Stomach smooth muscle (tissue), 2 donors: ENCODE results near the gene C1D.

ENCODE experiments used
- H3K27ac ChIP-seq: one replicate; pipeline ENCODE4 v1.7.0; 2013; ENCODE audit warnings: mild to moderate bottlenecking, low read length, inconsistent platforms
- H3K27me3 ChIP-seq, 2 donors: one replicate each; pipeline ENCODE4 v1.7.0; 2013; ENCODE audit warnings: low read length in 2 of 2; ENCODE audit not compliant: insufficient read depth in 2 of 2, control insufficient read depth in 1 of 2
- H3K36me3 ChIP-seq, 2 donors: one replicate each; pipeline ENCODE4 v1.7.0; 2013; ENCODE audit warnings: low read length in 2 of 2; ENCODE audit not compliant: control insufficient read depth in 2 of 2, insufficient read depth in 2 of 2
- H3K4me1 ChIP-seq: one replicate; pipeline ENCODE4 v1.7.0; 2013; ENCODE audit warnings: low read length; ENCODE audit not compliant: control insufficient read depth, insufficient read depth
- H3K4me3 ChIP-seq, 2 donors: one replicate each; pipeline ENCODE4 v1.7.0; 2013; ENCODE audit warnings: low read length in 2 of 2
- H3K9ac ChIP-seq, 2 donors: one replicate each; pipeline ENCODE4 v1.7.0; 2013; ENCODE audit warnings: low read length in 2 of 2, mild to moderate bottlenecking in 1 of 2
- H3K9me3 ChIP-seq, 2 donors: one replicate each; pipeline ENCODE4 v1.7.0; 2013; ENCODE audit warnings: low read length in 2 of 2; ENCODE audit not compliant: control insufficient read depth in 2 of 2
- donor health status: healthy.
- donor health status: Pancreatic carcinoma.

C1D gene

DNA sequence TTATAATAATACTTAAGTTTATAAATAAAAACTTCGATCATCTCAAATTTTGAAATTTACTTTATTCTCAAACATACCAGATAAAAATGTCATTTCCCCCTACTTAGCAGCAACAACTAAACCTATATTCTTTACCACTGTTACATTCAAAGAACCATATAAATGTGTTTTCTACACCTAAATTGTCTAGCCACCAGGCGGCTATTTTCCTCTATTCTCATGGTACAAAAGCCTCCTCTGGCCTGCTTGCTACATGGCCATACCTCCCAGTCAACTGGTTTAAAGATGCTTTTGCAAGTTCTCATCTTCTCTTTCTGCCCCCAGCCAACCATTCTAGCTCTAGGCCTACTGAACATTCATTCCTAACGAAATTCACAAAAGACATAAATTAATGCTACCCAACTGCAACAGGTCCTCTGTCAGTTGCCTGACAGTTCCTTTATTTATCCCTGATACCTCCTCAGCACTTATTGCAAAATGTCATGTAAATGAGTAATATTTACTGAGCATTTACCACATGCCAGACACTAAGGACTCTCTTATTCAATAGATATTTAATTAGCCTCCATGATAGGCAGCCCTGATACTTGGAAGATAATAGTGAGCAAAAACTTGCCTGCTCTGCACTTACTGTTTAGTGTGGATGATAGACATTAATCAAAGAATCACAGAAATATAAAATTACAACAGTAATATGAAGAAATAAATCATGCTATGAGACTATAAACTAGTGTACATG is 5.0 kb downstream of the C1D start:
- no peak overlapping the region for H3K4me3 ChIP-seq
- no peaks in the 10 kb centered on the region for H3K9me3 ChIP-seq
- no peak overlapping the region for H3K27ac ChIP-seq
- H3K27me3 ChIP-seq = no peaks in the 10 kb centered on the region
- no peaks in the 10 kb centered on the region for H3K36me3 ChIP-seq
- no peak overlapping the region for H3K9ac ChIP-seq
- peaks cover 6% of the 10 kb centered on the region for H3K4me1 ChIP-seq

DNA sequence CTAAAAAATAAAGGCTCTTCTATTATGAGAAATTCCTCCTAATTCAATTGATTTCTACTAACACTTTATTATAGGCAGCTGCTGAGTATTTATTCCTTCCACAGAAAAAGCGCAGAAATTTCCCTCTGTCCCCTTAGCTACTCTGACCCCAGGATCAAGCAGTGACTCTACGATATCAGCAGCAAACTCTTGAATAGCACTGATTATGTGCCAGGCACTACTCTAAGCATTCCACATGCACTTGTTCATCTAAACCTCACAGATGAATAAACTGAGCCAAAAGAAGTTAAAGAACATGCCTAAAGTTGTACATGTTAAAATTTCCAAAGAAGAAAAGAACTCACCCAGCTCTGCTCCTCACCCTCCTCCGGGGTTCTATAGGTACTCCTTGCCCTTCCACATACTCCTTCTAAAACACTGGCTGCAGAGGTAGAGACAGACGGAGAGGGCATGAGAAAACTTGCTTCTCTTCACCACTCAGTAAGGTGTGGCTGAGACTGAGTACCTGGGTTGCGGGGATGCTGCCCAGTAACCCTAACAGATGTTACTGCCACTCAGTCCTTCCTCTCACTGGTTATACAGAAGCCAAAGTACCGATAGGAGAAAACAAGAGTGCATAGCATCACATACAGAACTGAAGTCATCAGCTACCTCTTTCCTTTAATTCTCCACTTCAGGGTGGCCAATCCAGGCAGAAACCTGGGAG is 9.9 kb downstream of the C1D start:
- no peaks in the 10 kb centered on the region for H3K9me3 ChIP-seq
- H3K36me3 ChIP-seq = no peaks in the 10 kb centered on the region
- peak overlapping the region; percentile 37 for H3K27ac ChIP-seq
- H3K9ac ChIP-seq = no peak overlapping the region
- H3K4me3 ChIP-seq = peak overlapping the region; percentile 9 to 52
- H3K4me1 ChIP-seq = peaks cover 10% of the 10 kb centered on the region
- H3K27me3 ChIP-seq = no peaks in the 10 kb centered on the region

DNA sequence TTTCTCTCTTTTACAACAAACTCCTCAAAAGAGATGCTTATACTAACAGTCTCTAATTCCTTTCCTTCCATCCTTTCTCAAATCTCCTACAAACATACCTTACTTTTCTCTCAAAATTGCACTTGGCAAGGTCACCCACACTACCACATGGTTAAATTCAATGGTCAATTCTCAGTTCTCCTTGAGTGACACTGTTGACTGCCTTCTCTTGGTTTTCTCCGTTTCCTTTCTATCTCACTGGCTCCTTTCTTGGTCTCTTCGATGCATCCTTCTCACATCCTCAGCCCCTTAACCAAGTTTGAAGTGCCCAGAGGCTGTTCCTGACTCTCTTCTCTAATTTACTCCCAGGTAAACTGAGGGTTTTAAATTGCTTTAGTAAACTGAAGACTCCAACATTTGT is 12.5 kb downstream of the C1D start:
- H3K4me1 ChIP-seq = peaks cover 14% of the 10 kb centered on the region
- H3K9ac ChIP-seq = no peak overlapping the region
- no peaks in the 10 kb centered on the region for H3K9me3 ChIP-seq
- no peaks in the 10 kb centered on the region for H3K36me3 ChIP-seq
- H3K4me3 ChIP-seq = no peak overlapping the region
- H3K27ac ChIP-seq = no peak overlapping the region
- no peaks in the 10 kb centered on the region for H3K27me3 ChIP-seq

DNA sequence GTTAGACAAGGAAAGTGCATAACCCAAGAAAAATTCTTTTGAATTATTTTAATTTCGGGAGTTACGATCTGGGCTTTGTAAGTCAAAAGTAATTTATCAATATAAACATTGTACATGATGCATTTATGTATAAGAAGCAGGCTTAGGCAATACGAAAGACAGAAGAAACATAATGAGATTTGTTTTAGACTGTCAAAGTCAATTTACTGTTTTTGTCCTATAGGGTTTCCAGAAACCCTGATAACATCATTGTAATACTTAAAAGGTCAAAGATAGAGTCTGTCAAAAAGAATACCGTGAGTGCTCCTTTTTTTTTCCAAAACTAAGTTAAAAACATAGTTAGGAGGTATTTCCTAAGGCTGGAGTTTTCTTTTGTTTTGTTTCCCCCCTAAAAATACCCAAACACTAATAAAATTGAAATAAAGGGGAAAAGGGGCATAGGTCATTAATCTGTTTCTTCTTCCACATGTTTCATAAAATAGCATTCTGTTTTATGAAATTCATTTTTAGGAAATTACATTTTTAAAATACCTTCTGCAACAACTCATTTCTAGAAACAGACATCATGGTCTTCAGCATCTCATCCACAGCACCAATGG is 16.1 kb downstream of the C1D start:
- H3K9me3 ChIP-seq = no peaks in the 10 kb centered on the region
- peaks cover 12% of the 10 kb centered on the region for H3K4me1 ChIP-seq
- no peak overlapping the region for H3K27ac ChIP-seq
- H3K36me3 ChIP-seq = no peaks in the 10 kb centered on the region
- peak overlapping the region in 1 of 2 donors; percentile 36 for H3K4me3 ChIP-seq
- H3K9ac ChIP-seq = peak overlapping the region in 1 of 2 donors; percentile 42
- H3K27me3 ChIP-seq = no peaks in the 10 kb centered on the region

DNA sequence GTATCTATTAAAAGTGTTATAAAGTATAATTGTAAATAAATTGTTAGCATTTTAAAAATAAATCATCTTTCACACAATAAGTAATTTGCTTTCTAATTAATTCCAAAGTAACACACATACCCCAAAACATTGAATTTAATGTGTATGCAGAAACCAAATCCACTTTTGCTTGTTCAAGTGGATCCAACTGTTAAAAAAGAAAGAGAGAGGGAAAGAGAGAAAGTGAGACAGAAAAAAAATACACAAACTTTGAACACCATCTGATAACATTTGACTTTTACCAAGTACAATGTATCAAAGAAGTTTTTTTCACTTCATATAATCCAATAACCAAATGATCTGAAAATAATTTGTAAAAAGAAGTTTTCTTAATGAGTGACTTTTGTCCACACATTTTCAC is 16.6 kb downstream of the C1D start:
- H3K9me3 ChIP-seq = no peaks in the 10 kb centered on the region
- H3K4me3 ChIP-seq = peak overlapping the region in 1 of 2 donors; percentile 36
- H3K4me1 ChIP-seq = peaks cover 12% of the 10 kb centered on the region
- H3K9ac ChIP-seq = no peak overlapping the region
- H3K27ac ChIP-seq = no peak overlapping the region
- H3K27me3 ChIP-seq = no peaks in the 10 kb centered on the region
- H3K36me3 ChIP-seq = no peaks in the 10 kb centered on the region

DNA sequence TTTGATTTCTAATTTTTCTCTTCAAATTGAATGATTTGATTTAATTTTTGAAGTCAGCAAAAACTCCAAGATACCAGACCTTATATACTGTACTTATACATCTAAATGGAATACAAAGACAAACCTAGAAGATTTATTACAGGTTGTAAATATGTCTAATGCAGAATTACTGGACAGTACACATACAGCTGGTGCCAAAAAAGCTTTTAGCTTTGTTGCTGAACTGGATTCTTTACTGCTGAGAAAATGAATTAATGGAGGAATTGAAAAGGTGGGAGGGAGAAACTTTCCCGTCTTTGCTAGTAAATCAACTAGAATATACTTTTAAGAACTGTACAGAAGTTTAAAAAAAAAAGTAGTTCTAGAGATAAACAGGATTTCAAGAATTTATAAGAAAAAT is 17.5 kb downstream of the C1D start:
- H3K9ac ChIP-seq = peak overlapping the region in 1 of 2 donors; percentile 58
- no peak overlapping the region for H3K4me3 ChIP-seq
- peaks cover 12% of the 10 kb centered on the region for H3K4me1 ChIP-seq
- no peaks in the 10 kb centered on the region for H3K9me3 ChIP-seq
- no peak overlapping the region for H3K27ac ChIP-seq
- H3K36me3 ChIP-seq = no peaks in the 10 kb centered on the region
- no peaks in the 10 kb centered on the region for H3K27me3 ChIP-seq

DNA sequence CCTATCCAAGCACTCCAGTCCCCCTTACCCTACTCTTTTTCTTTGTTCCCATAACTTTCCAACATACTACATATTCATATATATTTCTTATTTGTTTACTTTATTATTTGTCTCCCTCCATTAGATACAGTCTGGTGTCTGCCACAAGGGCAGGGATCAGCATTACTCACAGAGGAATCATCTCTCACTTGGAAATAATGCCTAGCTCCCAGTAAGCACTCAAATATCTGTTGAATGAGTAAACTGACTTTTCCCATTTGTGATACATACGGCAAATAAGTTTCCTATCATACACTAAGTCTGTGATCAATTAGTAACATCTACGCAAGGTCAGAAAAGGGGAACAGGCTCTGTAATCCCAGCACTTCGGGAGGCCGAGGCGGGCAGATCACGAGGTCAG is 18.7 kb downstream of the C1D start:
- H3K9me3 ChIP-seq = no peaks in the 10 kb centered on the region
- peak overlapping the region; percentile 38 for H3K27ac ChIP-seq
- peaks cover 10% of the 10 kb centered on the region for H3K4me1 ChIP-seq
- no peaks in the 10 kb centered on the region for H3K36me3 ChIP-seq
- no peaks in the 10 kb centered on the region for H3K27me3 ChIP-seq
- peak overlapping the region in 1 of 2 donors; percentile 36 for H3K9ac ChIP-seq
- peak overlapping the region in 1 of 2 donors; percentile 3 for H3K4me3 ChIP-seq

DNA sequence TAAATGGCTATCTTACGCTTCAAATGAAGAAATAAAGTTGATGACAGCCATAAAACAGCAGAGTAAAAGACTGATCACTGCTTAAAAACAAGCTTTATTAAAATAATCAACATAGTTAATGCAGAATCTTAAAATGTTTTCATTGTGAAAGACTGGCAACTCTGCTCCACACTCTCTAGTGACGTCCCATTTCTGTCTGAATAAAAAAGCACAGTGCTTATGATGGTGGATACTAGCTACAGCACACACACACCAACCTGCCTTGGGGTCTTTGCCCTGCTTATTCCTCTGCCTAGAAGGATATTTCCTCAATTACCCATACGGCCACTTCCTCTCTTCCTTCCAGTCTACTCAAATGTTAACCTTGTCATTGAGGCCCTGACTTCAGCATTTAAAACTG is 19.1 kb downstream of the C1D start:
- Histone ChIP-seq H3K27ac (peak overlapping the region; percentile 38), H3K9ac (peak overlapping the region in 1 of 2 donors; percentile 36), H3K9me3 (no peaks in the 10 kb centered on the region), H3K36me3 (no peaks in the 10 kb centered on the region), H3K4me1 (peaks cover 9% of the 10 kb centered on the region), H3K4me3 (peak overlapping the region in 1 of 2 donors; percentile 3), H3K27me3 (no peaks in the 10 kb centered on the region)

DNA sequence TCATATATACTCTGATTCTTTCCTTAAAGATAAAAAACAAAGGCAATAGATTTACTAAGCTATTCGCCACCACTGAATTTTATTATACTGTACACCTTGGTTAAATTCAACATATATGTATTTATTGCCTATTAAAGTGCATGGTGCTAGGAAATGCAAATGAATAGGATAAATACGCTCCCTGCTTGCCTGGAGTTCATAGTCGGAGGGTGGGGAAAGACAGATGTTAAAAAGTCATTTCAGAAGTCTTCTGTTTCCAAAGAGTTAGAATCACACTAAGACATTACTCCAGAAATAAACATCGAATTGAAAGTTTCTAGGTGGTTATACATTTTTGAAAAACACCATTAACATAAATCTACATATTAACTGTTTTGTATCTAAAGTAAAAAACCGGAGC is 19.8 kb downstream of the C1D start:
- H3K36me3 ChIP-seq = no peaks in the 10 kb centered on the region
- no peak overlapping the region for H3K9ac ChIP-seq
- peaks cover 9% of the 10 kb centered on the region for H3K4me1 ChIP-seq
- no peaks in the 10 kb centered on the region for H3K27me3 ChIP-seq
- H3K4me3 ChIP-seq = no peak overlapping the region
- H3K27ac ChIP-seq = no peak overlapping the region
- no peaks in the 10 kb centered on the region for H3K9me3 ChIP-seq

DNA sequence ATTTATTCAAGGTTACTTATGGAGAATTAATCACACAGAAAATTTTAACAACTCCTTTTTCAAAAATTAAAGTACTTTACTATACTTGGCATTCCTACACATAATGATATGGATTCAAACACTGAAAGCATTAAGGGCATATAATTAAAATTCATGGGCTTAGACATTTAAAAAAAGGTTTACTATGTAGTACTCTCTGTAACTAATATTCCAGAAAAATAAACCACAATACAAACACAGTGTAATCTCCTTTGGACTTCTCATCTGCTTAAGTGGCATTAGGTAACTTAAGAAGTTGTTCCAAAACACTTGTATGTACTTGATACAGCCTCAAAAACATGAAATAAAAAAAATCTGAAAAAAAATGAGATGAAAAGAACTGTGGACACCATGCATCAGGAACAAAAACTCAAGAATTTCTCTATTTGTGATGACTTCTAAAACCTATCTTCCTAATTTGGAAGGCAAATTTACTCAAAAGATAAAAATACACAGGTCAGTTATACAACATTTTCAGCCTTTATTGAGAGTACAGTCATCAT is 21.0 kb downstream of the C1D start:
- no peaks in the 10 kb centered on the region for H3K27me3 ChIP-seq
- H3K27ac ChIP-seq = no peak overlapping the region
- no peak overlapping the region for H3K4me3 ChIP-seq
- no peak overlapping the region for H3K9ac ChIP-seq
- H3K9me3 ChIP-seq = no peaks in the 10 kb centered on the region
- peaks cover 5% of the 10 kb centered on the region for H3K4me1 ChIP-seq
- H3K36me3 ChIP-seq = no peaks in the 10 kb centered on the region
